Measurements from ENCODE around the gene RET.

- no peak for TF ChIP-seq POLR2A (IDR thresholded peaks at IDR 0.05)
- no peak for TF ChIP-seq CTCF (IDR thresholded peaks at IDR 0.05)
Observed at GRCh38 chr10:43099928-43100327, 23.1 kb downstream of the RET start.

Data from tibial nerve (tissue), 3 donors.